GM18508 (cell line): ENCODE results near the gene ETFRF1.
A peak's percentile ranks its signal among the peaks of the same experiment; 100 is the strongest.

Experiments
- ATAC-seq: cut with Tn5 transposase; IDR thresholded peaks from one replicate; pipeline ENCODE4 v1.9.1; 2021; ENCODE audit warnings: moderate number of reproducible peaks; ENCODE audit not compliant: insufficient read depth, unreplicated experiment

The ETFRF1 gene, protein sequence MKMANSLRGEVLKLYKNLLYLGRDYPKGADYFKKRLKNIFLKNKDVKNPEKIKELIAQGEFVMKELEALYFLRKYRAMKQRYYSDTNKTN

DNA sequence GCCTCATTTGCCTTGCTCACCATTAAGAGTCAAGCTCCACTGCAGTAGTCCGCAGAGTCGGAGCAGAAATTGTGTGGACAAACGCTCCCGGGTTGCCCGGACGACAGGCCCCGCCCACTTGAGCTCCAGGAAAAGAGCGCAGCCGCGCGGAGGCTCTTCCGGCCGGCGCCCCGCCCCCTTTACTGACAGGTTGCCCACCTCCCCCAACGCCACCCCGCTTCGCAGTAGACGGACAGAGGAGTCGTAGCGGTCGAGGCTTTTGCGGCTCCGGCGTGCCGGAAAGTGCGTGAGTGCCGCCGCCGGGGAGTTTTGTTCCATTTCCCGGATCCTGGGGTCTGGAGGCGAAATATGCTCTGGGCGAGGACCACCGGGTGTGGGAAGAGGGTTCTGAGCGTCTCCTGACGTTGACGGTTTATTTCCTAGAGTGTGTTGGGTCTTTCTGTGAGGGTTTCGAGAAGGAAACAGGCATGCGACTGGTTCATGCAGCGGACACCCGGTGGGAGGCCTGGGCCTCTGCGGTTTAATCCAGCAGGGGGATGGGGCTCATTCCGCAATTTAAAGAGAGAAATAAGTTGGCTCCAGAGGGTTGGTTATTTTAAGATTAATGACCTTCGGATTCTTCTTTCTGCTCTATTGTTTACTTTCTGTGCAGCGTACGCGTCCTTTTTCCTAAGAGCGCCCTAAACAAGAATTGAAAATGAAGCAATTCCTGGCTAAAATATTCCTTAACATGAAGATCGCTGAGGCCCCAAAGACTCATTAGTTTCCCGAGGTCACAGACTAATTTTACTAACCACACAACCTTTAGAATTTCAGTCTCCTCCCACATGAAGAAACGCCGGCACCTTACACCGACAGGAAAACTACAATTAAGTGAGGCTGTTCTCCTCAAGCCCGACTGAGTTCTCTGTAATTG is at the start of gene ETFRF1, which contains the start of gene DNAI7:
TSS of gene ETFRF1 (plus strand) at position 182 of the 916 bp plus-strand sequence. CDS start 8,720 bp downstream, outside the sequence.
TSS of gene DNAI7 (minus strand) at position 105 of the 916 bp plus-strand sequence. CDS start at position 23, 82 bp downstream.
- ATAC-seq: peak; percentile 53

DNA sequence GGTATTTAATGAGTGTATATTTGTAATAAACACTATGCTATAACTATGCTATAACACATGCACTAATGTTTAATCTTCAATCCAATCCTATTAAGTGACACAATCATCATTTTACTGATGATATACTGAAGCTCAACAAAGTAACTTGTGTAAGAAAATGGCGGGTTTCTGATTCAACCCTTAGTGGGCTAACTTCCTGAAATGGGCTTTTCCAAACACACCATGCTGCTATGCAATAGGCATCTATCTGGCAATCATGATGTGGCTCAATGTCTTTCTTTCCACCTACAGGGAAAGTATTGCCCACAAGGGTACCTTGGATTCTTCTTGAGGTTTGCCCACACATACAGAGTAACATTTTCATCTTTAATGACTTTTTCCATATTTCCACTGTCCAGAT is 48.4 kb upstream of the ETFRF1 start:
- no peak for ATAC-seq

DNA sequence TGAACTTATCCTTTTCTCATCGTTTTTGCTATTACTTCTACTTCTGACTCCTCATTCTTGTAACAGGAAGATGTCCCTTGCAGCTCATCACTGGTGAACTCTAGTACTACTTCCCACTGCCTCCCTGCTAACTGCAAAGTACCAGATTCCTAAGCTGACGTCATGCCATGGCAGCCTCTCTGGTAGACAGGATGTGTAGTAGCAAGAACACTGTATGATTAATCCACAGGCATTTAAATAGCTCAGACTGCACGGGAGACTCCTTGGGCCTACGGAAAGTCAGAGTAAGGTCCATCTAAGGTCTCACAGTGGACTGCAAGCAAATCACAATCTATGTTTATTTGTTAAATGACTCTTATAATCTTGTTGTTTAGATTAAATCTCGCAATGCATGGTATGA is 43.6 kb upstream of the ETFRF1 start:
- ATAC-seq: no peak

DNA sequence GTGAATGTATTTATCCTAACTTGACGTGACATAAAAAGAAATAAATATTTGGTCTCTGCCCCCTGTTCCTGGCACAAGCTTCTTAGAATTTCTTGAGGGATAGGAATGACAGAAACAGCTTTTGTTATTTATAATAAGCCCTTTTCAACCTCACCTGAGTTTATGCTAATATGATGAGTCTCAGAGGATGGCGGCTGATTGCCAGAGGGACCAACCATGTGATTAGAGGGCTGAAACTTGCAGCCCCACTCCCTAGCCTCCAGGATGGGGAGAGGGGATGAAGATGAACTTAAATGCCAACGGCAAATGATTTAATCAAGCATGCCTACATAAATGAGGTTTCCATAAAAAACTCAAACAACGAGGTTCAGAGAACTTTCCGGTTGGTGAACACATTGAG is 43.0 kb upstream of the ETFRF1 start:
- no peak for ATAC-seq

DNA sequence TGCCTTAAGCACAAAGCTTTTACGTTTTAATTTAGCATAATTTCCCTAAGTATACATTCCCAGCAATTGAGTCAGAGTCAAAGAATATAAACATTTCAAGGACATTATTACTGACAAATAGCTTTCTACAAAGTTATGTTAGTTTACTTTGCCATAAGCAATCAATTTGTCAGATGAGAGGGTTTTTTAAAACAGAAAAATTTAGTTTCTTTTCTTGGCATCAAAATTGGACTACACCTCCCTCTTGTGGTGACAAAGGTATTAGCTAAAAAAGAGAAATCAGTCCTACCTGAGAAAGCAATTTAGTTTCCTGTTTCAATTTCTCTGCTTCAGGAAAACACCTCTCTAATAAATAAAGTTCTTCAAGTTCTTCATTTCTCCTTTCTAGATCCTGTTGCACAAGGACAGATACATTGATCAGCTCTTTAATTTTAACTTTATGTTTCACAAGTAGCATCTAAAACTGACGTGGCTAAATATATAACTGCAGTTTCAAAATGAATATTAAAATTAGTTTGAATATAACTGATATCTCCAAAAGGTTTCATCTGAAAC is 39.9 kb upstream of the ETFRF1 start:
- ATAC-seq: peak; percentile 44

DNA sequence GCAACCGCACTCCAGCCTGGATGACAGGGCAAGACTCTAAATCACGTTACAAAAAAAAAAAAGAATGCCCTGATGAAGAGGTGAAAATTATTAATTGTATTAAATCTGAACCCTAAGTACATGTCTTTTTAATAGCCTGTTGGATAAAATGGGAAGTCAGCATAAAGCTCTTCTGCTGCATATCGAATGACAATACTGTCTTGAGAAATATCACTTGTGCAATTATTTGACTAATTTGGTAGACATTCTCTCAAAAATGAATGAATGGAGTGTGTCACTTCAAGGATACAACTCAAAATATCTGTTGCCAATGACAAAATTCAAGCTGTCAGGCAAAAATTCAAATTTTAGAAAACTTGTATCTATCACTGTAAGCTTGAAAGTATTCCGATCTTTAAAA is 39.0 kb upstream of the ETFRF1 start:
- no peak for ATAC-seq

DNA sequence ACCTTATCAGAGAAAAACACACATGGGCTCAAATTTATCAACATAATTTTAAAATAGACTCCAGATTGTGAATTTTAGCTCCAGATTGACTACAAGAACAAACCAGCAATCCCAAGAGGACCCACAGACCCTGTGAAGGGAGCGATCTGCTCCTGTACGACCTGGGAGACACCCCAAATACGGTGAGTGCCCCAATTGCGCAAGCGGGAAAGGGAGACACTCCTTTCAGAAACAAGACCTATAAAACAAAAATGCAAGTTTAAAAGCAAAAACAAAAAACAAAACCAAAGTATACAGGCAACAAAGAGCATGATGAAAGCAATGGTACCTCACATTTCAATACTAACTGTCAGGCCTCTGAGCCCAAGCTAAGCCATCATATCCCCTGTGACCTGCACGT is 32.2 kb upstream of the ETFRF1 start:
- no peak for ATAC-seq

DNA sequence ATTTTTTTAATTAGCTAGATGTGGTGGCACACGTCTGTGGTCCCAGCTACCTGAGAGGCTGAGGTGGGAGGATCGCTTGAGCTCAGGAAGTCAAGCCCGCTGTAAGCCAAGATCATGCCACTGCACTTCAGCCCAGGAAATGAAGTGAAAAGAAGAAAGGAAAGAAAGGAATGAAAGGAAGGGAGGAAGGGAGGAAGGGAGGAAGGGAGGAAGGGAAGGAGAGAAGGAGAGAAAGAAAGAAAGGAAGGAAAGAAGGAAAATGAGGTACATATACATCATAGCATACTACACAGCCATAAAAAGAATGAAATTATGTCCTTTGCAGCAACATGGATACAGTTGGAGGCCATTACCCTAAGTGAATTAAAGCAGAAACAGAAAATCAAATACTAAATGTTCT is 12.3 kb upstream of the ETFRF1 start:
- no peak for ATAC-seq

DNA sequence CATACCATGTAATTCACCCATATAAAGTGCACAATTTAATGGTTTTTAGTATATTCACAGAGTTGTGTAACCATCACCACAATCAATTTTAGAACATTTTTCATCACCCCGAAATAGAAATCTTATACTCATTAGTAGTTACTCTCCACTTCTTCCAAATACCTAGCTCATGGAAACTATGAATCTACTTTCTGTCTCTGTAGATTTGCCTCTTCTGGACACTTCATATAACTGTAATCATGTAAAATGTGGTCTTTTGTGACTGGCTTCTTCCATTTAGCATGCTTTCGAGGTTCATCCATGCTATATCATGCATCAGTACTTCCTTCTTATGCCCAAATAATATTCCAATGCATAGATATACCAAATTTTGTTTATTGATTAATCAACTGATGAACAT is 10.9 kb upstream of the ETFRF1 start:
- no peak for ATAC-seq

DNA sequence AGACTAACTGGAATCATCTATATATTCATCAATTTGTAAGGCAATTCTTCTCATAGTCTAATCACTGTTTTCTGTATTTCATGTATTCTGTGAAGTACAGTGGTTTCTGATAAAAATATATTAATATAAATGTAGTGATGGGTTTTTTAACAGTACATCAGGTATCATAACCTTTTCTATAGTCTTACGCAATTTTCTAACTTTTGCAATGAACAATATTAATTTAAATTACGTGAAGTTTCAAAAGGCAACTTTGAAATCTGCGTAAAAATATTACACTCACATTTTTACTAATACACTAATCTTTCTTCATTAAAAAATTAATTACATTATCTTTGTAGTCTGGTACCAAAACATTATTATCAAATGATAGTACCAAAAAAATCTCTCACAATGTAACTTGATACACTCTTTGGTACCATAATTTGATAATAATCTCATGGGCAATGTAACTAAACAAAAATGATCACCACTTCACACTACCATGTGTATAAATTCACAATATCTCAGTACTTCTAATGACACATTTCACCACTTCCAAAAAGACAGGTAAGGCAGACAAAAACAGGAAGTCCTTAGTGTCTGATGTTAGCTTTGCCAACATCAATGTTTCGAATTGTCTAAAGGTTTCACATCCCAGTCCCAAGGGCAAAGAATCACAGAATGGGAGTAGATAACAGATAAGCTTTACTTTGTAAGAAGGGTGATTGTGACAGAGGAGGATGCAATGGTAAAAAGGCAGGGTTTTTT is 8.8 kb upstream of the ETFRF1 start:
- peak; percentile 41 for ATAC-seq

DNA sequence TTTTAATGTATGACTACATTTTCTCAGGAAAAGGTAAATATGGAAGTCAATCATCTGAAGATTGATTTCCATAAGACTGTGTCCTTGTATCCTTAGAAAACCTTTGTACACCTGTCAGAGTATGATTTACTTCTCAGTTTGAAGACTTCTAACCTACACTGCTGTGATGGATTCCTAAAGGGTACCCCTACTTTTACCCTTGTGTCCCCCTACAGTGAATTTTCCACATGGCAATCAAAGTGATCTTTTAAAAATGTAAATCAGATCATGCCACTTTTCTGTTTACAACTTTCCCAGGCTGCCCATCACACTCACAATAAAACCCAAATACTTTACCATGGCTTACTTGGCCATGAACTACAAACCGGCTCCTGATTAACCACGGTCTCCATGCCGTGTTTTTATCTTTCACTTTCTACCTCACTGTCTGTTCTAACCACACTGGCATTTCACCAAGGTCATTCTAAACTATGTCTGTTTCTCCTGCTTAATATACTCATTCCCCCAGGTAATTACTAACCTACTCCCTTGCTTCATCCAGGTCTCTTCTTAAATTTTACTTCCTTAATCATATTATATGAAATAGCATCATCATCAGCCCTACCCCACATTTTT is 8.1 kb upstream of the ETFRF1 start:
- peak; percentile 65 for ATAC-seq

DNA sequence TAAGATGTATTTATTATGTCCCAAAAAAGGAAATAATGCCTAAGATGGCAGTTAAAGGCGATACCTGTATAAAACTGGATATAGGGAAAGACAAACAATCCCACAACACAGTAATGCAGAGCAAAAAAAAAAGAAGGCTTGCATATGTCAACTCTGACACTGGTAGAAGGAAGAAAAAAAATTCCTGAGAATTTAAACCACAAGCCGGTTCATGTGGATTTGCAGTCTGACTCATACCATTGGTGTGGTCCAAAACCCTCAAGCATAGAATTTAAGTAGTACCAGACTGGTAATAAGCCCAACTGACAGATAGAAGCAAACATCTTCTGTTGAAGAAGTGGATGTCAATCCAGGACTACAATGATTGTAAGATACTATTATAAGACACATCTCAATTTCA is 7.3 kb upstream of the ETFRF1 start:
- no peak for ATAC-seq

DNA sequence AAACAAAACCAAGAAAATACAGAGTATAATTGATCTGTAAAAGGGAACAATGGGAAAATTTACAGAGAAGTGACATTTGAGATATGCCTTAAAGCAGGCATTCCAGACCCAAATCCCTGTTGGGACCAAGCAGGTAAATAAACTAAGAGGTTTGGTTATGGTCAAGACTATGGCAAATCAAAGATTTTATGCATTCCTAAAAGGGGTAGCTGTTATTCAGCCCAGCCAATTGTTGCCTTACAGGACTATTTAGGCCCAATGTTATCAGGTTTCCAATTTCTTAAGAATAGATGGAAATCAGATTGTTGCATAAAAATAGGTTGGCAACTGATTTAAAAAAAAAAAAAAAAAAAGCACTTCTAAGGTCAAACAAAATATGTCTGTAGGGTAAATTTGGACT is 5.4 kb upstream of the ETFRF1 start:
- ATAC-seq: no peak

DNA sequence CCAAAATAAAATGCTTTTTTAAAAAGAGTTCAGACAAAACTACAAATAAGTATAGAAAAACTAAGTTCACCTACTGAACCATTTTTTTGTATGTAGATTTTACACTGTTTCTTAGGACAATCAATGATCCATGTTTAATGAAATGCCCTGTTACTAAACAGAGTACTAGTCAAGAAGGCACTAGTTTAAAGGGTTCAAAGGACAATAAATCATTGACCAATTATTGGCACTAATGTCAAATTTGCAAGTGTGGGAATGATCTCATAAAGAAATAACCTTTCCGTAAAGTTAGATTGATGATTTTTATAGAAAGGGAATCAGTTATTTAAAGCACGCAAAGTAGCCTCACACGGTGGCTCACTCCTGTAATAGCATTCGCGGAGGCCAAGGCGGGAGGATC is 4.2 kb upstream of the ETFRF1 start:
- no peak for ATAC-seq

DNA sequence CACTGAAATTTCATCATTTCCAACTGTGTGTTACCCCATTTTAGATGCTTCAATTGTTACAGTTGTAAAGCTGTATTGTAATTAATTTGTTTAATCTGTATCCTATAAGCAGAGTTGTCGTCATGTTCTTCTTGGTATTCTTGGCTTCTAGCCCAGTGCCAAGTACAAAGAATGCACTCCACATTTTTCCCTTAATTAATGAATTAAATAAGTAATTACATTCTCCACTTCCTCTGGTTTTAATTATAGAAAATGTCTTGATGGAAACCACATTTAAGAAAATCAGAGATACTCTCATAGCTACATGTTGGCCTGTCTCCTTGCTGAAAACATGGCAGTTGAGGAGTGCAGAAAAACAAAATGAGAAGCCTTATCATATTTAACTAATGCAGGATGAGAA is 823 bp upstream of the ETFRF1 start:
- no peak for ATAC-seq

DNA sequence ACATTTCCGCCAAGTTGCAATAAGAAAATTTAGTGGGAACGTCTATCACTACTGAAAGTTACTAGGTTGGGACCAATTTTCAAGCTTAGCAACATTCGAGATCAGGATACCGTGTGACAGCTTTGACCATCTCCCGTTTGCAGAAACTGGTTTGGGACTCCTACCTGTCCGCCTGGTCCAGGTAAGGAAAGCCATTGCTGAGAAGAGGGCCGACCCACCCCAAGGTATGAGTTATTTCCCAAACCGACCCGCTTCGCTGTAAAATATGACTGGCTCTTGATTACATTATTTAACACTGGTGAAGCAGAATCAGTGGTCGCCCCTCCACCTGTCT is 348 bp upstream of the ETFRF1 start:
- ATAC-seq: no peak

DNA sequence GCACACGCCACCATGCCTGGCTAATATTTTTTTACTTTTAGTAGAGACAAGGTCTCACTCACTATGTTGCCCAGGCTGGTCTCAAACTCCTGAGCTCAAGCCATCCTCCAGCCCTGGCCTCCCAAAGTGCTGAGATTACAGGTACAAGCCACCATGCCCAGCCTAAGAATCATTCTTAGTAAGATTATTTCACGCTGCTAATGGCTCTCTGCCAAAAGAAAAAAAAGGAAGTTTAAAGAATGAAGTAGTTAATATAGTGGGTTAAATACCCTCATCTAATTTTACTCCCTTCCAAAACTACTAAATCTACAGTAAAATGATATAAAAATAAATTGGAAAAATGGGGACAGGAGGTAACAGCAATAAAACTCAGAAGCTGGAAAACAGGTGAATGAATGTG is 2.6 kb downstream of the ETFRF1 start:
- ATAC-seq: no peak

DNA sequence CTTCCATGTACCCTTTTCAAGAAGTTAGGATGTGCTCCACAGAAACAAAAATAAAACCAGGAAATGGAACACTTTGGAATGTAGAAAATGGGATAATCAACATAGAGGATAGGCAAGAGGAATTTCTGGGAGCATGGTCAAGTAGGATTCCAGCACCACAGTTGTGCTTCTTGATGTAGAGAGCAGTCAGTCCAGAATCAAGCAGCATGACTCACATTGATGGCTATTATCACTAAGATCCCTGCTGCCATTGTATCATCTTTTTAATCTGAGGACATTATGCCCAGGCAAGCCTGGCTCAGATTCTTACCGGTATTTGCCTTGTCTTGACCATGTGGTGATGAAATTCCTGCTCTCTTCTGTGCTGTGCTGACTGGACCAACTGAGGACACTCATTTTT is 5.7 kb downstream of the ETFRF1 start:
- no peak for ATAC-seq

DNA sequence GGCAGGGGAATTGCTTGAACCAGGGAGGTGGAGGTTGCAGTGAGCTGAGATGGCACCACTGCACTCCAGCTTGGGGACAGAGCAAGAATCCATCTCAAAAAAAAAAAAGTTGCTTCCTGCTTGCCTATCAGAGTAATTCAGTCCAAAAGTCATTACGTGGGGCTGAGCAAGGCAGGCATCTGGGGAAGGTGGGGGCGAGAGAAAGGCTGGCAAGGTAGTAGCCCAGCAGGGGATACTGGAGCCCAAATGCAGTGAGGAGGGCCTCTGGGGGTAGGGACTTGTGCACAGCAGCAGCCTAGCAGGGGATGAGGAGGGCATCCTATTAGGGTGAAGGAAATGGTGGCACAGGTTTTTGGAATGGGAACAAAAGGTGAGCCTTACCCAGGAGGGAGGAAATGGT is 7.1 kb downstream of the ETFRF1 start:
- ATAC-seq: no peak

DNA sequence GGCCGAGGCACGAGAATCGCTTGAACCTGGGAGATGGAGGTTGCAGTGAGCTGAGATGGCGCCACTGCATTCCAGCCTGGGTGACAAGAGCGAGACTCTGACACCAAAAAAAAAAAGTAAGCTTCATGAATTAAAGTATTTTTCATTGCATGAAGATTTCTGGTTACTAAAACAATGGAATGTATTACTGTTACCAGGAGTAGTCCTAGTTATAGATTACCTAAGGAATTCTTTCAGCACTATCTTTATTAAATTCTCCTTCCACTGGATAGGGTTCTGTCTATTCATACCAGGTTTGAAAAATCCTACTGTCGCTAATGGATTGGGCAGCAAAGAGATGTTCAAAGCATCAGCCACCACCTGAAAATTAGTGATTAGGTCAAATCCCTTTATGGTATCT is 12.4 kb downstream of the ETFRF1 start:
- no peak for ATAC-seq

DNA sequence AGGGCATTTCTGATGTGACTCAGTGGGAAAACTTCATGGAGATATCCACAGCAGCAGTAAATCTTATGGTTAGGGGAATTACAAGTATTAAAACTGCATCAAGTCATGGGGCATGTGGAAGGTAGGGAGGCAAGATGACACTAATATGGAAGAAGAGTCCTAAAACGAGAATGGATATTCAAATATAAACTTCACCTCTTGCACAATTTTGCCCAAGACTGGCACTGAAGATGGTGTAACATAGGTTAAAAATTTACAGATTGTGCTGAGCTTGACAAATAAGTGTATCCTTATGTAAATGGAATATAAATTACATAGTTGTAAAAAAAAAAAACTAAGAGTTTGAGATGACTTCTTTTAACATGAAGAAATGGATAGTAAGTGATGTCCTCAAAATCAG is 12.8 kb downstream of the ETFRF1 start:
- ATAC-seq: no peak
